Esophagus squamous epithelium (tissue), 4 donors: ENCODE results near the gene SDK2.

ENCODE experiments used
- POLR2A ChIP-seq, 4 donors: fragments of 450-650 bp; IDR thresholded peaks; one replicate each; pipeline ENCODE4 v1.6.1; 2017; ENCODE audit warnings: antibody characterized with exemption in 4 of 4, mild to moderate bottlenecking in 4 of 4, moderate library complexity in 3 of 4
- TF ChIP-seq, protein P1 (sequence below), 6 experiments: fragments of 450-650 bp in 4 of 6; fragments of 200-600 bp in 2 of 6; sonication (generic) in 2 of 6; IDR thresholded peaks; one replicate each; pipeline ENCODE4 v1.5.1; 2016 to 2019; ENCODE audit warnings: antibody characterized with exemption in 6 of 6, mild to moderate bottlenecking in 4 of 6, moderate library complexity in 4 of 6

DNA sequence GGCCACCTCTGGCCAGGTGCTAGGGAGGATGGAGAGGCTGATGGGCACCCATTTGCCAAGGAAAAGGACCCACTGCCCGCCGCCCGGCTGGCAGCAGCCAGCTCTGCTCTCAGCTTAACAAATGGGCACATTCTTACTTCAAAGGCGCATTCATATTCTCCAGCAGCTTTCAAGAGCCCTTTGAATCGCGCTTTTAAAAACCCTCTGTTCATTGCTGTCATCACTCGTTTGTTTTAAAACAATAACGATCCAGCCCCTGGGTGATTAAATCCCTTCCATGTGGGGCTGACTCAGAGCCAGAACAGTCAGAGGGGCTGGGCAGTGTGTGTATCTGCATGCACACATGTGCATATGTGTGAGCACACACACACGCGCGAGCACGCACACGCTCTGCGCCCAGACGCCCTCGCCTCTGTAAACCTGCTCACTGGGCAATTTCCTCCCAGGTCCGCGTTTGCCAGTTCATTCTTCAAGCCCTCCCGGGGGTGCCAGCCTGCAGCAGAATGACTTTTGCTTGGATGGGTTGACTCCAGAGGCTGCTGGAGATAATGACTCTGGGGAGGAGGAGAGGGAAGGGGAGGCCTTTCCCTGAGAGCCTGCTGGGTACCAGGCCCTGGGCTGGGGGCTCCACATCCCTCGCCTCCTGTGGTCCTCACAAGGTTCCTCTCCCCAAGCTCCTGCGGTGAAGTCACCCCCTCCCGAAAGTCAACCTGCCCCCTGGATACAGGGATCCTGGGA lies 133.1 kb downstream of the SDK2 start:
- TF ChIP-seq, protein P1, sequence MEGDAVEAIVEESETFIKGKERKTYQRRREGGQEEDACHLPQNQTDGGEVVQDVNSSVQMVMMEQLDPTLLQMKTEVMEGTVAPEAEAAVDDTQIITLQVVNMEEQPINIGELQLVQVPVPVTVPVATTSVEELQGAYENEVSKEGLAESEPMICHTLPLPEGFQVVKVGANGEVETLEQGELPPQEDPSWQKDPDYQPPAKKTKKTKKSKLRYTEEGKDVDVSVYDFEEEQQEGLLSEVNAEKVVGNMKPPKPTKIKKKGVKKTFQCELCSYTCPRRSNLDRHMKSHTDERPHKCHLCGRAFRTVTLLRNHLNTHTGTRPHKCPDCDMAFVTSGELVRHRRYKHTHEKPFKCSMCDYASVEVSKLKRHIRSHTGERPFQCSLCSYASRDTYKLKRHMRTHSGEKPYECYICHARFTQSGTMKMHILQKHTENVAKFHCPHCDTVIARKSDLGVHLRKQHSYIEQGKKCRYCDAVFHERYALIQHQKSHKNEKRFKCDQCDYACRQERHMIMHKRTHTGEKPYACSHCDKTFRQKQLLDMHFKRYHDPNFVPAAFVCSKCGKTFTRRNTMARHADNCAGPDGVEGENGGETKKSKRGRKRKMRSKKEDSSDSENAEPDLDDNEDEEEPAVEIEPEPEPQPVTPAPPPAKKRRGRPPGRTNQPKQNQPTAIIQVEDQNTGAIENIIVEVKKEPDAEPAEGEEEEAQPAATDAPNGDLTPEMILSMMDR (IDR thresholded peaks at IDR 0.05): no peak
- no peak for TF ChIP-seq POLR2A (IDR thresholded peaks at IDR 0.05)
